Astrocyte (in vitro differentiated cells and primary cell): ENCODE data around the gene PATL2. TPM values are rescaled to one million over a fixed set of nuclear protein-coding genes. Genes with fewer than 3 reads are reported as not detected.
"Not testable (repeated sequence)": the region's sequence is repeated elsewhere in the genome, so short reads cannot be mapped to it uniquely, and the experiment has no call there.

ENCODE experiments used
- DNase-seq: peaks from one replicate; pipeline ENCODE4 v3.0.0-alpha.2; 2010; ENCODE audit warnings: low read depth
- FAIRE-seq: peaks from 2 replicates; lab custom pipeline; 2011; peaks lifted over from hg19 to GRCh38; lab: Jason Lieb, UNC
- H2AFZ ChIP-seq: 2 replicates; pipeline ENCODE4 v1.6.0; 2012; ENCODE audit warnings: low read depth, low read length, inconsistent platforms
- H3K27ac ChIP-seq: 2 replicates; pipeline ENCODE4 v1.5.1; 2011; ENCODE audit warnings: low read depth, low read length, inconsistent platforms
- H3K27me3 ChIP-seq: 2 replicates; pipeline ENCODE4 v1.6.0; 2011; ENCODE audit warnings: low read length, inconsistent platforms; ENCODE audit not compliant: insufficient read depth
- H3K36me3 ChIP-seq: 2 replicates; pipeline ENCODE4 v1.5.1; 2011; ENCODE audit warnings: low read length, inconsistent platforms; ENCODE audit not compliant: insufficient read depth
- H3K4me1 ChIP-seq: 2 replicates; pipeline ENCODE4 v1.5.1; 2011; ENCODE audit warnings: low read length, inconsistent platforms; ENCODE audit not compliant: insufficient read depth
- H3K4me2 ChIP-seq: 2 replicates; pipeline ENCODE4 v1.6.0; 2012; ENCODE audit warnings: low read length, inconsistent platforms
- H3K4me3 ChIP-seq: 2 replicates; pipeline ENCODE4 v1.5.1; 2011; ENCODE audit warnings: low read depth, mild to moderate bottlenecking, low read length, inconsistent platforms; ENCODE audit not compliant: insufficient read depth
- H3K79me2 ChIP-seq: 2 replicates; pipeline ENCODE4 v1.6.0; 2012; ENCODE audit warnings: mild to moderate bottlenecking, low read length, inconsistent platforms; ENCODE audit not compliant: insufficient read depth
- H3K9ac ChIP-seq: 2 replicates; pipeline ENCODE4 v1.6.0; 2012; ENCODE audit warnings: mild to moderate bottlenecking, low read length, inconsistent platforms
- H3K9me3 ChIP-seq: 2 replicates; pipeline ENCODE4 v1.5.1; 2012; ENCODE audit warnings: low read depth, mild to moderate bottlenecking, low read length, inconsistent platforms; ENCODE audit not compliant: insufficient read depth
- H4K20me1 ChIP-seq: 2 replicates; pipeline ENCODE4 v1.6.0; 2012; ENCODE audit warnings: low read length, inconsistent platforms; ENCODE audit not compliant: insufficient read depth
- H3K27ac Mint-ChIP-seq: one replicate; pipeline ENCODE4 v1.8.0; 2021; ENCODE audit warnings: mild to moderate bottlenecking, mixed read lengths; ENCODE audit not compliant: unreplicated experiment
- H3K27me3 Mint-ChIP-seq: one replicate; pipeline ENCODE4 v1.8.0; 2021; ENCODE audit warnings: low read depth, mixed read lengths; ENCODE audit not compliant: unreplicated experiment
- H3K36me3 Mint-ChIP-seq: one replicate; pipeline ENCODE4 v1.8.0; 2021; ENCODE audit warnings: low read depth, mixed read lengths; ENCODE audit not compliant: unreplicated experiment
- H3K4me1 Mint-ChIP-seq: one replicate; pipeline ENCODE4 v1.8.0; 2021; ENCODE audit warnings: low read depth, mixed read lengths; ENCODE audit not compliant: unreplicated experiment
- H3K4me3 Mint-ChIP-seq: one replicate; pipeline ENCODE4 v1.8.0; 2021; ENCODE audit warnings: mild to moderate bottlenecking, moderate library complexity, mixed read lengths; ENCODE audit not compliant: unreplicated experiment
- H3K9me3 Mint-ChIP-seq: one replicate; pipeline ENCODE4 v1.8.0; 2021; ENCODE audit warnings: mild to moderate bottlenecking, mixed read lengths; ENCODE audit not compliant: unreplicated experiment
- EZH2 ChIP-seq: IDR thresholded peaks from 2 replicates; pipeline ENCODE4 v1.6.1; 2012; ENCODE audit warnings: mild to moderate bottlenecking, low read length, inconsistent platforms; ENCODE audit not compliant: insufficient read depth
- total RNA-seq: library from RNA; stranded (reverse); gene quantifications from 2 replicates; pipeline ENCODE4 v1.2.1, GENCODE V29; 2021
- TF ChIP-seq, protein P1 (sequence below): IDR thresholded peaks from 2 replicates; pipeline ENCODE4 v1.5.1; 2011; ENCODE audit warnings: low read depth, mild to moderate bottlenecking, inconsistent platforms, low read length, moderate library complexity; ENCODE audit not compliant: insufficient read depth

PATL2 gene
- total RNA-seq, 1 donor from 2014 or later = 1.2 TPM

DNA sequence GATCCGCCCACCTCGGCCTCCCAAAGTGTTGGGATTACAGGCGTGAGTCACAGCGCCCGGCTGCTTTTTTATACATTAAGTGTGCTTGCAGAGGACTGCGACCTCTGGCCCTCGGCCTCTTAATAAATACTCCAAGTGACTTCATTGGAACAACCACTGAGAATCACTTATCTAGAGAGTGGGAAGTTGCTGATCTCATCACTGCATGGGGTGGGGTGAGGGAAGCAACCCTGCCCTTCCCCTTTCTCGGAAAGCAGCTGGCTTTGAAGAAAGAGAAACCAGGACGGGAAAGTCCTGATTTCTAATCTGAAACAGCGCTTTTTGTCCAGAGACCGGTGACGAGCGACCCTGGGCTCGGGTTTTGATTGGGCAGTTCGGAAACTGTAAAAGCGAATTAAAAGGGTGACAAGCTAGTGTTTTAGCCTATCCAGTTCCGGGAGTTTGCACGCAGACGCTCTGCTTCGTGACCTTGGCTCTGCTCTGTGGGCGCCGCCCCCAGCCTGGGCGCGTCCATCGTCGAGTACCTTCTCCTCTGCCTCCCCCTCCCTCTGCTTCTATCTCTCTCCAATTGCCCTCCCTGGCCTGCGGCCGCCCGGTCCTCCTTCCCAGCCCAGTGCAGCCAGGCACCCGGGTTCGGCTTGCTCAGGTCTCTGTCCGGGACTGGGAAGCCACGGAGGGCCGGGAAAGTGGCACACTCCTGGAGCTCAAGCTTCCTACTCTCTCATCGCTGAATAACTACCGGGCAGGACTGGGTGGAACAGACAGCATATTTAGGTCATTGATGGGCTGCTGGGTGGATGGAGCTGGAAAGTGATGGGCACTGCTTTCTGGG, 17.7 kb upstream of the PATL2 start:
- FAIRE-seq = no peak
- no peaks in the 10 kb centered on the region for H3K27me3 Mint-ChIP-seq
- Histone ChIP-seq H3K27ac (peak overlapping the region; percentile 87), H3K9me3 (no peaks in the 10 kb centered on the region), H3K4me1 (peaks cover 25% of the 10 kb centered on the region), H3K9ac (peak overlapping the region; percentile 94), H3K4me2 (peak overlapping the region; percentile 97), H4K20me1 (no peaks in the 10 kb centered on the region), H3K79me2 (peaks cover 9% of the 10 kb centered on the region), H3K36me3 (no peaks in the 10 kb centered on the region), H2AFZ (peak overlapping the region; percentile 96), H3K27me3 (no peaks in the 10 kb centered on the region), H3K4me3 (peak overlapping the region; percentile 89)
- peaks cover 22% of the 10 kb centered on the region for H3K4me1 Mint-ChIP-seq
- TF ChIP-seq, protein P1, sequence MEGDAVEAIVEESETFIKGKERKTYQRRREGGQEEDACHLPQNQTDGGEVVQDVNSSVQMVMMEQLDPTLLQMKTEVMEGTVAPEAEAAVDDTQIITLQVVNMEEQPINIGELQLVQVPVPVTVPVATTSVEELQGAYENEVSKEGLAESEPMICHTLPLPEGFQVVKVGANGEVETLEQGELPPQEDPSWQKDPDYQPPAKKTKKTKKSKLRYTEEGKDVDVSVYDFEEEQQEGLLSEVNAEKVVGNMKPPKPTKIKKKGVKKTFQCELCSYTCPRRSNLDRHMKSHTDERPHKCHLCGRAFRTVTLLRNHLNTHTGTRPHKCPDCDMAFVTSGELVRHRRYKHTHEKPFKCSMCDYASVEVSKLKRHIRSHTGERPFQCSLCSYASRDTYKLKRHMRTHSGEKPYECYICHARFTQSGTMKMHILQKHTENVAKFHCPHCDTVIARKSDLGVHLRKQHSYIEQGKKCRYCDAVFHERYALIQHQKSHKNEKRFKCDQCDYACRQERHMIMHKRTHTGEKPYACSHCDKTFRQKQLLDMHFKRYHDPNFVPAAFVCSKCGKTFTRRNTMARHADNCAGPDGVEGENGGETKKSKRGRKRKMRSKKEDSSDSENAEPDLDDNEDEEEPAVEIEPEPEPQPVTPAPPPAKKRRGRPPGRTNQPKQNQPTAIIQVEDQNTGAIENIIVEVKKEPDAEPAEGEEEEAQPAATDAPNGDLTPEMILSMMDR = no peak
- TF ChIP-seq EZH2 = no peak
- H3K9me3 Mint-ChIP-seq = no peaks in the 10 kb centered on the region
- peak; percentile 98 for DNase-seq
- H3K36me3 Mint-ChIP-seq = no peaks in the 10 kb centered on the region
- peak overlapping the region; percentile 94 for H3K4me3 Mint-ChIP-seq
- peak overlapping the region; percentile 96 for H3K27ac Mint-ChIP-seq

DNA sequence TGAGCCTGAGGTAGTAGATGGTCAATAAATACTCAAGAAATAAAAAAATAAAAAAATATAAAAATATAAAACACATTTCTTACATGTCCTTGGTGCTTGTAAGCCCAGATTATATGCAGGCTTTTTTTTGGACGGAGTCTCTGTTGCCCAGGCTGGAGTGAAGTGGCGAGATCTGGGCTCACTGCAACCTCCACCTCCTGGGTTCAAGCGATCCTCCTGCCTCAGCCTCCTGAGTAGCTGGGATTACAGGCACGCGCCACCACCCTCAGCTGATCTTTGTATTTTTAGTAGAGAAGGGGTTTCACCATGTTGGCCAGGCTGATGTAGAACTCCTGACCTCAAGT, 17.1 kb upstream of the PATL2 start:
- Mint-ChIP-seq H3K4me1 (peaks cover 22% of the 10 kb centered on the region), H3K4me3 (peak overlapping the region; percentile 94), H3K27ac (peak overlapping the region; percentile 96)
- Histone ChIP-seq H3K9ac (peak overlapping the region; percentile 94), H3K27ac (peak overlapping the region; percentile 87), H2AFZ (peak overlapping the region; percentile 38), H3K4me2 (peak overlapping the region; percentile 97), H3K4me3 (peak overlapping the region; percentile 89), H3K4me1 (peaks cover 25% of the 10 kb centered on the region)
- not testable (repeated sequence) for H3K9me3 ChIP-seq, H4K20me1 ChIP-seq, H3K27me3 Mint-ChIP-seq, DNase-seq, H3K27me3 ChIP-seq, FAIRE-seq, H3K36me3 ChIP-seq, H3K9me3 Mint-ChIP-seq, H3K36me3 Mint-ChIP-seq, H3K79me2 ChIP-seq

GRCh38 chr15:44727485-44728231, 16.5 kb upstream of the PATL2 start:
- H3K4me3 ChIP-seq = no peak overlapping the region
- H3K27me3 ChIP-seq = no peaks in the 10 kb centered on the region
- Mint-ChIP-seq H3K4me1 (peaks cover 22% of the 10 kb centered on the region), H3K36me3 (no peaks in the 10 kb centered on the region), H3K4me3 (no peak overlapping the region), H3K9me3 (no peaks in the 10 kb centered on the region), H3K27me3 (no peaks in the 10 kb centered on the region), H3K27ac (peak overlapping the region; percentile 96)
- H2AFZ ChIP-seq = no peak overlapping the region
- TF ChIP-seq, protein P1 = no peak
- TF ChIP-seq EZH2 = no peak
- FAIRE-seq (no peak), DNase-seq (no peak)
- H3K4me1 ChIP-seq = peaks cover 25% of the 10 kb centered on the region
- H3K36me3 ChIP-seq = no peaks in the 10 kb centered on the region
- H3K79me2 ChIP-seq = peaks cover 9% of the 10 kb centered on the region
- no peak overlapping the region for H3K4me2 ChIP-seq
- H3K9me3 ChIP-seq = no peaks in the 10 kb centered on the region
- H3K9ac ChIP-seq = no peak overlapping the region
- H4K20me1 ChIP-seq = no peaks in the 10 kb centered on the region
- peak overlapping the region; percentile 87 for H3K27ac ChIP-seq
